HG03095 (cell line): ENCODE data around the gene DVL1.

Source experiments
- ATAC-seq: cut with Tn5 transposase; IDR thresholded peaks from one replicate; pipeline ENCODE4 v1.9.1; 2021; ENCODE audit warnings: moderate library complexity; ENCODE audit not compliant: unreplicated experiment

Gene DVL1

DNA sequence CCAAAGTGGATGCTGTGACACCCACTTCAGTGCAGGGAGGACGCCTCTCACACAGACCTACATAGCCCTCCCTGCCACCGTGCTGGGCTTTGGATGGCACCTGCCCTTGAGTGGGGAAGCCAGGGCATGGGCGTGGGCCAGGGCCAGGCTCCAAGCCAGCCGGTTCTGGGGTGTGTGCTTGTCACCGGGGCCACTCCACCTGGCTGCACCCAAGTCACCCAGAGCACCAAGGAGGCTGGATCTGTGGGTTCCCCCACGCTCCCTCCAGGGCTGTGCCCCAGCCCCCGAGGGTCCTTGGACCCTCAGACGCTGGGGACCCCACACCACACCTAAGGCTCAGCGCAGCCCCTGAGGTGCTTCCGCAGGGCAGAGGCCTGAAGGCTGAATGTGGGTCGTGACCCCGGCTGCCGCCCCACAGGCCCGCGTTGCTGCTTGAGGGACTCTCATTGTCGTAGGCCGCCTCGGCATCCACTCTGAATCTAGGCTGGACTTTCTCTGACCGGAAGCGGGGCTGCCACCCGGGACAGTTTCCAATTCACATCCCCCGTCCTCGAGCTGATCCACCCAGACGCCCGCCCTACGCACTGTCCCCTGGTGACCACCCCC is 7.7 kb upstream of the DVL1 start:
- no peak for ATAC-seq

DNA sequence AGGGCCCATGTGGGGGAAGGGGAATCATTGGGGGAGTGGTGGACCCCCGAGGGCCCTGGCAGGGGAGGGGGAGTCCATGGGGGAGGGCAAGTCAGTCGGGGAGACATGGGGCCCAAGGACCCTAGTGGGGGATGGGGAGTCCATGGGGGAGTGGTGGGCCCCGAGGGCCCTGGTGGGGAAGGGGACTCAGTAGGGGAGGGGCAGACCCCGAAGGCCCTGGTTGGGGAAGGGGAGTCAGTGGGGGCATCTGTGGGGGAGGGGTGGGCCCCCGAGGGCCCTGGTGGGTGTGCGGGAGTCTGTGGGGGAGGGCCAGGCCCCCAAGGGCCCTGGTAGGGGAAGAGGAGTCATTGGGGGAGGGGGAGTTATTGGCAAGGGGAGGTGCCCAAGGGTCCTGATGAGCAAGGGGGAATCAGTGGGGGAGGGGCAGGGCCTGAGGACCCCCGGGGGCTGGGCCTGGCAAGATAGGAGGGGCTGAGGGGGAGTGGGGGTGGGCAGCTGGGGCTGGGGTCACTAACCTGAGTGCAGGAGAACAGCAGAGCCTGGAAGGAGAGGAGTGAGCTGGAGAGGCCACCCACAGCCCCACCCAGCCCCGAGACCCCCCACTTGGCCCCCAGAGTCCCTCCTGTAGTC is 7.1 kb upstream of the DVL1 start:
- ATAC-seq: no peak

DNA sequence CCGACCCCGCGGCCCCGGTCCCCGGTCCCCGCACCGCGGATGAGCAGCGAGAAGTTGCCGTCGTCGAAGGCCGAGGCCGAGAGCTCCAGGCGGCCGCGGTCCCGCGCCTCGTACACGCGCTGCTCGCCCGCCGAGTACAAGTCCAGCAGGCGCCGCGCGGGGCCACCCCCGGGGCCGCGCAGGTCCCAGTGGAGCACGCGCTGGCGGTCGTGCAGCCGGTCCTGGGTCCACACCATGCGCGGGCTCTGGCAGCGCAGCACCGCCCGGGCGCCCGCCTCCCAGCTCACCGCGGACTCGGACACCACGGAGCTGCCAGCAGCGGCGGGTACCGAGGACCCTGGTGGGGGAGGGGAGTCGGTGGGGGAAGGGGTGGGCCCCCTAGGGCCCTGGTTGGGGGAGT is 6.2 kb upstream of the DVL1 start:
- no peak for ATAC-seq

DNA sequence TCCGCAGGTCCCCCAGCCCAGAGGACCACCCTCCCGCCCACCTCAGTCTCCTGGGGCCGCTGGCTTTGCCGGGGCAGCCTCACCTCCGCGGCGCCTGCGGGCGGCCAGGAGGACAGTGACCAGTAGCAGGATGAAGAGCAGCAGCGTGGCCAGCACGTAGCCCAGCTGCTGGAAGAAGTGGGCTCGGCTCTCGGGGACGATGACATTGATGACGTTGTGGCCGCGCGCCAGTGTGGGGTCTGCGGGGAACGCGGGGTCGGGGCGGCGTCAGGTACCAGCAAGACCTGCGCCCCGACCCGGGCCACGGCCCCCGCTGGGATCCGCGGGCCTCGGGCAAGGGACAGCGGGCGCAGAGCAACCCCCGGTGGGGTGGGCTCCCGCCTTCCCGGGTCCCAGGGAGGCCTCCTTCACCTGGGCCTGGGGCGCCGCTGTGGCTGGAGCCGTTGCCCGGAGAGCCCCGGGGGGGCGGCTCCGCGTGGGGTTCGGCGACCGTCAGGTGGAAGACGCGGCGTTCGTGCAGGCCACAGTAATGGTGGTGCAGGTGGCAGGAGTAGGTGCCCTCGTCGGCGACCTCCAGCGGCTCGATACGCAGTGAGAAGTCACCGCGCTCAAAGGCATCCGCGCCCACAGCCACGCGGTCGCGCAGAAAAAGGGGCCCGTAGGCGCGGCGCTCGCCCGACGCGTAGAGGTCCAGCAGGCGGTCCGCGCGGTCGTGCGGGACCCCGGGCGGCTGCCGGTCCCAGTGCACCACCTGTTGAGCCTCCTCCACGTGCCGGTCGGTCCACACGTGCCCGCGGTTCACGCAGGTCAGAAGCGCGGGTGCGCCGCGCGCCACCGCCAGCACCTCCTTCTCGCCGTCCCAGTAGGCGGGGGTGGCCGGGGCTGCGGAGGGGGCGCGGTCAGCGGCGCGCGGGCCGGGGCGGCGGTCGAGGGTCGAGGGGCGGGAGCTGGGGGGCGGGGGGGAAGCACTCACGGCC is 5.3 kb upstream of the DVL1 start:
- ATAC-seq: no peak

DNA sequence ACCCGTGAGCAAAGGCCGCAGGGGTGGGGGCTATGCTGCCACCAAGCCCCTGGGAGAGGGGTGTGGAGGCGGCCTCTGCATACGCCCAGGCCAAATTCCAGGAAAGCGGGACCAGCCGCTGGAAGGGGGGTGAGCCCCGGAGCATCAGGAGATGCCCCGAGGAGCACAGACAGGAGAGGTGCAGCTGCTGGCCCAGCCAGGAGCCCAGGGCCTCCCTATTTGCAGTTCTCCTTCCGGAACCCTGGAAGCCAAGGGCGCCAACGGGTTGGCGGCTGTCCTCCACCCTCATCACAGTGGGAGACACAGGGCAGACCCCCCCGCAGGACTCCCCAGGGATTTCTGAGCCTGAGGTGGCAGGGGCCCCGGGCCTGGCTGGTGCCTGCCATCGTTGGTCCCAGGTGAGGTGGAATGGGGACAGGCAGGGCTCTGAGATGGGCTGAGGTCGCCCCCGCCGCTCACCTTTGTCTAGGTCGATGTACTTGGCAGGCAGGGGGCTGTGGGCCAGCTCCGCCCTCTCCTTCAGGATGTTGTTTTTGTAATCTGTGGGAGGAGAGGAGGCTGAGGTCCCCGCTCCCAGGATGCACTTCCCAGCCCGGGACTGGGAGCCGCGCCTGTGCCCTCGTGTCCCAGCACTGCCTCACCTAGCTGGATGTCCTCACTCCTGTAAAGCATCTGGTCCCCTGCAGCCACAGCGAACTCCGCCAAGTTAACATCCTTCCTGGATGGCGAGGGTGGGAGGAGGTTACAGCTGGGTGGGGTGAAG is 4.4 kb upstream of the DVL1 start:
- no peak for ATAC-seq

DNA sequence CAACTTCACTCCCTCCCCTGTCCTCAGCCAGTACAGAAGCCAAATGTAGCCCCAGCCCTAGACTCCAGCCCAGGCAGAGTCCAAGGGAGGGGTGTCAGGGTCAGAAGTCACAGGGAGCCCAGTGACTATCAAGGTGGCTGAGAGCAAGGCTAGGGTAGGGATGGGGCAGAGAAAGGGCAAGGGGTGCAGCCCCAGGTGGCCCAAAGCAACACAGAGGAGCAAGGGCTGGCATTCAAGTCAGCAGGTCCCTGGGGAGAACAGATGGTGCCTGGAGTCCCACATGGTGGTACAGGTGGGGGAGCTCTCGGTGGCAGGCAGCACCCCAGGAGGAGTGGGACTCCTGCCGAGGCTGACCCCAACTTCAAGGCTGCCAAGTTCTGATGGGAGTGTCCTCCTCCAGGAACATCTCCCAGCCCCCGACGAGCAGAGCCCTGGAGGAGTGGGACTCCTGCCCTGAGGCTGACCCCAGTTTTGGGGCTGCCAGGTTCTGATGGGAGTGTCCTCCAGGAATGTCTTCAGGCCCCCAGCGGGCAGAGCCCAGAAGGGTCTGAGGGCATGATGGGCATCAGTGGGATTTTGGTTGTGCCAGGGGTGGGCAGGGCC is 3.7 kb upstream of the DVL1 start:
- no peak for ATAC-seq

GRCh38 chr1:1351511-1352427 is 2.6 kb upstream of the DVL1 start:
- no peak for ATAC-seq

GRCh38 chr1:1348420-1349255 is 580 bp downstream of the DVL1 start:
- peak; percentile 16 for ATAC-seq

DNA sequence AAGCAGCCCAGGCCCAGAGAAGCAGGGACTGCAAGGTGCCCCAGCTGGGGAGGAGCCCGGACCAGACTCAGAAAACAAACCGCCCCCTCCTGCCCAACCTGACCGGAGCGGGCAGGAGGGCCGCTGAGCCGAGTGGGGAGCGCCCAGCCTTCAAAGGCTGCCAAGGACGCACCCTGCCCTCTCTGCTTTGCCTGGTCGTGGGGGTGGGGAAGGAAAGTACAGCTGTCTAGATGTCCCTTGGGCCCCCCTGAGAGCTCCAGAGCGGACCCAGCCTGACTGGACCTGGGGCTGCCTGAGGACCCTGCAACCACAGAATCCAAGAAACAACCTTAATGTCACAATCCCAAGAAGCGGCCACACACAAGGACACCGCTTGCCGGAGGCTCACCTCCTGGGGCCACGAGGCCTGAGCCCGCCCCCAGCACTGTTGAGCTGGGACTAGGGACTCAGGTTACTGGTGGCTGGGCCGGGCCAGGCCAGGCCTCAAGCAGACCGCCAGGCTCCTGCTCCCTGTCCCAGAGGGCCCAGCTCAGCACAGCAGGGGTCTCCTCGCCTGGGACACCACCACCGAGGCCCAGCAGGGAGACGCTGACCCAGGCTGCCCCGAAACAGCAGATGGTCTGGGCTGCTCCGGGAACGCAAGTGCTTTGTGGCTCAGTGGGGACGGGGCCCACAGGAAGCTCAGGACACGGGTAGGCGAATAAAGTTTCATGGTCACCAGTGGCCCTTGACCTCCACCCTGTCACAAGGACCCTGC is 1.4 kb downstream of the DVL1 start:
- ATAC-seq: no peak

DNA sequence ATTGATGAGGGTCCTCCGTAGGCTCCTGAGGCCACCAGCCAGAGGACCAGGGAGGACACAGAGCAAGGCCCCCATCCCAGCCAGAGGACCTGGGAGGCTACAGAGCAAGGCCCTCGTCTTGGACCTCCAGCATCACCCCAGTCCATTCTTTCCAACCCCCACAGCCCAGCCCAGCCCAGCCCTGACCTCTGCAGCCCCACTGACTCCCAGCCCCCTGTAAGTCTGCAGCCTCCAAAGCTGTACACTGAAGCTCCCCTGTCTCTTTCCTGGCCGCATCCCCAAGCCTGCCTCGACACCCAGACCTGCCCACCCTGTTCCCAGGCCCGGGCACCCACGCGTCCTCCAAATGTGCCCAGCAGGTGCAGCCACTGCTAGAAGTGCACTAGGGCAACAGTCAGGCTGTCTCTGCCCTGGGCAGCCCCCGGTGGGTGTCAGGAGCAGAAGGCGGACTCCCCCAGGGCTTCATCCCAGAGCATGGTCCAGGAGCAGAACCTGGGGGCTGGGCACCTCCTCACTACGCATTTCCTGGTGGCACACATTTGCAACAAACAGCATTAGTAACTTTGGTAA is 2.1 kb downstream of the DVL1 start:
- ATAC-seq: no peak

DNA sequence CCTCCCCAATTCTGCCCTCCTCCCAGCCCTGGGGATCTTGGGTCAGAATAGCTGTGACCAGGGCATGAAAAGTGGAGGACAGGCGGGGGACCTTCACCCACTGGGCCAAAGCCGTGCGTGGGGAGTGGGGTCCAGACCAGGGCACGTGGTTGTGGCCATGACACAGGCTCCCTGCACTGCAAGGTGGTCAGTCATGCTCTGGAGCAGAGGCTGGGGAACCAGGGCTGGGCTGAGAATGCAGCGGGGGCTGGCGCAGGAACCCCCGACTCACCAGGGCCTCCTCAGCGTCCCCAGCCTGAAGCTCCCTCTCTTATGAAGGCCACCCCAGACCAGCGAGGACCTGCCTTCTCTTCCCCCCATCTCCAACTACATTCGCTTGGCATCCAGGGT is 2.7 kb downstream of the DVL1 start:
- ATAC-seq: no peak

DNA sequence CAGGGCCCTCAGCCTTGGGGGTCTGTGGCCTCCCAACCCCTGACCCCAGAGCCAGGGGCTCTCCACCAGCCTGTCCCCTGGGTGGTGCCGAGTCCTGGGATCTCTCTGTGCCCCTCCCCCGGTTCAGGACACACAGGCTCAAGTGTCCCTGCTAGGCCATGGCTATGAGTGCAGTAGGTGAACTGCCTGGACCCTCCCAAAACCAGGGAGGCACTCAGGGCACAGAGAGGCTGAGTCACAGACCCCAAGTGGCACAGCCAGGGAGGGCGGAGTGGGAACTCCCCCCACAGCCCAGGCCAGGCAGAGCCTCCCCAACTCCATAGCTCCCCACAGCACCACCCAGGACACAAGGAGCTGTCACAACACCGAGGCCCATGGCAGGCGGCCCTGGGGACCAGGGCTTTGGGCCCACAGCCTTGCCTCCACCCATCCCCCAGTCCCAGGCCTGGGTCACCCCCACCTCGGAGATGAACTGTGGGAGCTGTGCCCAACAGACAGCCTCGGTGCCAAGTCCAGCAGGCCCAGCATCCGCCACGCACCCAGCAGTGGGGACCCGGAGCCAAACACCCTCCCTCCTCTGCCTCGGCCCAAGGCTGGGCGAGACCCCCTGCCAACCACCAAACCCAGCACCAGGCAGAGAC is 3.2 kb downstream of the DVL1 start:
- ATAC-seq: no peak

GRCh38 chr1:1345384-1345783 is 3.8 kb downstream of the DVL1 start:
- no peak for ATAC-seq

DNA sequence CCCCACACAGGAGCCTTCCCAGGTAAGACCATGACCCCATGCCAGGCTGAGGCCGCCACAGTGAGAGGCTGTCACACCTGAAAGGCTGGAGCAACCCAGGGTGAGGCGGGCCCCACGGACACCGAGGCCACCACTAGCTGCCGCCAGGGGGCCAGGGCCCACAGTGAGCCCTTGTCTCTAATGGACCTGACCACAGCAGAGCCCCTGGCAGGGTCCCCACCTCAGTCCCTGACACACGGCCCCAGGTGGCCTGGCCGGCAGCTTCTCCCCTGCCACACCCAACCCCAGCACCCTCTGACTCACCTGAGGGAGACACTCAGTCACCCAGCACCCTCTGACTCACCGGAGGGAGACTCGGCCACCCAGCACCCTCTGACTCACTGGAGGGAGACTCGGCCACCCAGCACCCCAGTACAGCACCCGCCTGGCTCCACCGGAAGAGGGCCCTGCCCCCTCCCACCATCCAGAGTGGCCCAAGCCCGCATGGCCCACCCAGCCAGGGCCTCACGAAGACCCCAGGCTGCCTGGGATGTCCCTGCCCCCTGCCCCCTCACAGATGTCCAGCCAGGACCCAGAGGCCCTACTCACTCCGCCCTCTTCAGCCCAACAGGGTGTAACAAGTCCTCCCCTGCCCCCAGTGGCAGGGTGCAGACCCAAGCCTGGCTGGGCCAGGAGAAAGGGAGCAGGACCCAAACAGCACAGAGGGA is 4.4 kb downstream of the DVL1 start:
- no peak for ATAC-seq

GRCh38 chr1:1343811-1344421 is 5.3 kb downstream of the DVL1 start:
- ATAC-seq: no peak

- ATAC-seq: no peak
These were observed 6.6 kb downstream of the DVL1 start for GRCh38 chr1:1342584-1343115.
